ENCODE data around the gene NDUFA8. TPM values are rescaled to one million over a fixed set of nuclear protein-coding genes. Genes with fewer than 3 reads are reported as not detected.

NDUFA8 gene
- total RNA-seq, 1 donor = 25.0 TPM

DNA sequence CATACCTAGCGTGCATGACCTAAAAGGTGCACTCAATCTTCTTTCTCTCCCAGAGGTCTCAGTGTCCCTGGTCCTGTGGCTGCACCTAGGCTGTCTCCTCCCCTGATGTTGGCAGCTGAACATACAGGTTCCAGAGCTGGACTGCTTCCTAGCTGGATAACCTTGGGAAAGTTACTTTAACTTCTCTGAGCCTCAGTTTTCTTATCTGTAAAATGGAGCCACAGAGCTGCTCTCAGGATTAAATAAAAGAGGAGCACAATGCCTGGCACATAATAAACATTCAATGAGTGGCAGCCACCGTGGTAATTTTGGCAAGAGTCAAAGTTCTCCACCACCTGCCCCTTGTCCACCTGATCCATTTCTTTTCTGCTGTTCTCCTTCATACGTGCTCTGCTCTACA, 14.1 kb upstream of the NDUFA8 start:
- TF ChIP-seq, protein P1, sequence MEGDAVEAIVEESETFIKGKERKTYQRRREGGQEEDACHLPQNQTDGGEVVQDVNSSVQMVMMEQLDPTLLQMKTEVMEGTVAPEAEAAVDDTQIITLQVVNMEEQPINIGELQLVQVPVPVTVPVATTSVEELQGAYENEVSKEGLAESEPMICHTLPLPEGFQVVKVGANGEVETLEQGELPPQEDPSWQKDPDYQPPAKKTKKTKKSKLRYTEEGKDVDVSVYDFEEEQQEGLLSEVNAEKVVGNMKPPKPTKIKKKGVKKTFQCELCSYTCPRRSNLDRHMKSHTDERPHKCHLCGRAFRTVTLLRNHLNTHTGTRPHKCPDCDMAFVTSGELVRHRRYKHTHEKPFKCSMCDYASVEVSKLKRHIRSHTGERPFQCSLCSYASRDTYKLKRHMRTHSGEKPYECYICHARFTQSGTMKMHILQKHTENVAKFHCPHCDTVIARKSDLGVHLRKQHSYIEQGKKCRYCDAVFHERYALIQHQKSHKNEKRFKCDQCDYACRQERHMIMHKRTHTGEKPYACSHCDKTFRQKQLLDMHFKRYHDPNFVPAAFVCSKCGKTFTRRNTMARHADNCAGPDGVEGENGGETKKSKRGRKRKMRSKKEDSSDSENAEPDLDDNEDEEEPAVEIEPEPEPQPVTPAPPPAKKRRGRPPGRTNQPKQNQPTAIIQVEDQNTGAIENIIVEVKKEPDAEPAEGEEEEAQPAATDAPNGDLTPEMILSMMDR (IDR thresholded peaks at IDR 0.05; ENCODE audit: insufficient read depth, low read depth, low read length) = no peak
- DNase-seq (ENCODE audit: low read depth) = no peak
- no peak overlapping the region for H3K4me3 ChIP-seq (ENCODE audit: low read depth, low read length)

DNA sequence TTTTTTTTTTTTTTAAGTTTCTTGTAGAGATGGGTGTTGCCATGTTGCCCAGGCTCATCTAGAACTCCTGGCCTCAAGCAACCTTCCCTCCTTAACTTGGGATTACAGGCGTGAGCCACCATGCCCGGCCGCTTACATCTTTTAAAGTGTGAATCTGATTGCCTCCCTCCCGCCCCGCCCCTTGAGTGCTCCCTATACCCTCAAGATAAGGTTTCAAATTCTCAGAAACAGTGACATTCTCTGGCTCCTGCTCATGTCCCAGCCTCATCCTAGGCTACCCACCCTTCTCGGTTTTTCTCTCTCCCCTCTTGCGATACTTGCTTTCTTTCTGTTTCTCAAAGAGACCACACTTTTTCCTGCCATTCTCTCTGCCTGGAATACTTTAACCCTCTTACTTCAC, 12.6 kb upstream of the NDUFA8 start:
- TF ChIP-seq, protein P1 (IDR thresholded peaks at IDR 0.05; ENCODE audit: insufficient read depth, low read depth, low read length) = no peak
- DNase-seq (ENCODE audit: low read depth) = no peak
- no peak overlapping the region for H3K4me3 ChIP-seq (ENCODE audit: low read depth, low read length)

DNA sequence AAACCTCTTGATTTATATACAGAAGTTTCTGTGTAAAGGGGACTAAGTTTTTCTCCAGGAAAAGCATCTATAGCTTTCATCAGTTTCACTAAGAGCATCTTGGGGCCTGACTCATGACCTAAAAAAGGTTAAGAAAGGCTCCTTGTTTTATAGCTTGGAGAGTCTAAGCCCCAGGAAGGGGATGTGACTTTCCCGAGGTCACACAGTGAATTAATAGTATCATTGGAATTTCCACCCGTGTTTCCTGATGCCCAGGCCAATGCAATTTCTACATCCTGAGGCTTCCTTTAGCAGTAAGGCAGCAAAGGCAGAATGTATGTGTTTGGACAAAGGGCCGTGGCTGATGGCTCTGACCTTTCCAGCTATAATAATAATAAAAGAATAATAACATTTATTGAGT, 8.8 kb upstream of the NDUFA8 start:
- DNase-seq (ENCODE audit: low read depth) = no peak
- TF ChIP-seq, protein P1 (IDR thresholded peaks at IDR 0.05; ENCODE audit: insufficient read depth, low read depth, low read length) = no peak

DNA sequence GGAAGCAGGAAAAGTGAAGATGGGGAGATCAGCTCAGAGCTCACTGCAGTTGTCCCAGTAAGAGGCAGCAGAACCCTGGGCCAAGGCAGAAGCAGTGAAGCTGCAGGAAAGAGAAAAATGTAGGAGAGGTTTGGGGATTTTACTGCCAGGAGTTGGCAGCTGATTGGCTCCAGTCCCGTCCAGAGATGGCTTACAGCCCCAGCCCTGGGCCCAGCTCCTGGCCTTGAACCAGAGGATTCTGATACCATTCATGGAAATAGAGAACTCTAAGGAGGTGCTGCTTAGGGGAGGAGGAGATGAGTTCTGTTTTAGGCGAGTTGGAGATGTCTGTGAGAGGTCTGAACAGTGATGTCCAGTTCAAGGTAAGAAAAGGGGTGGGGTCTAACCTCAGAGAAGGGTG, 4.7 kb upstream of the NDUFA8 start:
- H3K4me3 ChIP-seq (ENCODE audit: low read depth, low read length) = no peak overlapping the region
- TF ChIP-seq, protein P1 (IDR thresholded peaks at IDR 0.05; ENCODE audit: insufficient read depth, low read depth, low read length) = no peak

More for the DNA sequence above, 8.8 kb upstream of the NDUFA8 start:
- H3K4me3 ChIP-seq (ENCODE audit: low read depth, low read length) = no peak overlapping the region

DNA sequence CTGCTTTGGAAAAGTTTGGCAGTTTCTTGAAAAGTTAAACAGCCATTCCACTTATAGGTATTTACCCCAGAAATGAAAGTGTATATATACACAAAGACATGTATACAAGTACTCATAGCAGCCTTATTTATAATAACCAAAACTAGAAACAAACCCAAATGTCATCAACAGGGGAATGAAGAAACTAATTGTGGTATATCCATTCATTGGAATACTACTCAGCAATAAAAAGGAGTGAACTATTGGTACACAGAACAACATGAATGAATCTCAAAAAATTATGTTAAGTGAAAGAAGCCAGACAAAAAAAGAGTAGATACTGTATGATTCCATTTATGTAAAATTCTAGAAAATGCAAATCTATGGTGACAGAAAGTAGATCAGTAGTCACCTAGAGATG, 2.8 kb upstream of the NDUFA8 start:
- no peak for DNase-seq (ENCODE audit: low read depth)
- TF ChIP-seq, protein P1 (IDR thresholded peaks at IDR 0.05; ENCODE audit: insufficient read depth, low read depth, low read length) = no peak
- no peak overlapping the region for H3K4me3 ChIP-seq (ENCODE audit: low read depth, low read length)

More for the DNA sequence above, 4.7 kb upstream of the NDUFA8 start:
- no peak for DNase-seq (ENCODE audit: low read depth)

DNA sequence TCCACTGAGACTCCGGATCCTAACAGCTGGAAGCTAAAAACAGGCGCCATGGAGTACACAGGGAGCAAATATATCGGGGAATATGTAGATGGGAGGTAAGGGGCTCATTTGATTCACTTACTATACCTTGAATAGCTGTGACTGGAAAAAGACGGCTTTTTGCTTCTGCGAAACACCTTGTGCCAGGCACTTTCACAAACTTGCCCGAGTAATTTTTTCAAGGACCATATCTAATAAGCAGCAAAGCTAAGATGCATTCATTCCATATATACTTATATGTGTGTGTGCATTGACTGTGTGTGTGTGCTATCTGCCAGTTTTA, 307 bp upstream of the NDUFA8 start:
- H3K4me3 ChIP-seq (ENCODE audit: low read depth, low read length) = peak overlapping the region; percentile 99
- TF ChIP-seq, protein P1 (IDR thresholded peaks at IDR 0.05; ENCODE audit: insufficient read depth, low read depth, low read length) = no peak
- no peak for DNase-seq (ENCODE audit: low read depth)

DNA sequence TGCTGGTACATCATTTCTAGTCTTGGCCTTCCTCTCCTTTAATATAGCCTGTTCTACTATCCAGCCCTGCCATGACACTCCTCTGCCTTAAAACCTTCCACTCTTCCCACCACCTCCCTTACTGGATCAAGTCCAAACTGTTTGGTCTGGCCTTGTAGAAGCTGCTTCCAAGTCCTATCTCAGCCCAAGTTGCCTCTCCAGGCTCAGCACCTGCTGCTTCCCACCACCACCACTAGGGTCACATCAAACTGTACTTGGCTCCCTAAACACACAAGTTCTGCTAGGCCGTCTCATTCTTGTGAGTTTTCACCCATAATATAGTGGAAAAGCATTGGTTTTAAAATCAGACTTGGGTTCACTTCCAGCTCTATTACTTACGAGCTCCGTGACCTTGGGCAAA, 1.4 kb downstream of the NDUFA8 start:
- no peak overlapping the region for H3K4me3 ChIP-seq (ENCODE audit: low read depth, low read length)
- peak; percentile 34 for DNase-seq (ENCODE audit: low read depth)
- TF ChIP-seq, protein P1 (IDR thresholded peaks at IDR 0.05; ENCODE audit: insufficient read depth, low read depth, low read length) = peak; percentile 63

All from fibroblast of villous mesenchyme (primary cell).